Mucosa of descending colon (tissue), 3 donors: ENCODE results near the gene SIGLEC1. TPM values are rescaled to one million over a fixed set of nuclear protein-coding genes. Genes with fewer than 3 reads are reported as not detected.

Source experiments
- ATAC-seq: fragments of 200-7000 bp; cut with Tn5 transposase; one replicate; pipeline ENCODE4 v1.9.1; 2020; ENCODE audit warnings: mild to moderate bottlenecking, moderate library complexity
- DNase-seq, 3 donors: peaks; one replicate each; pipeline ENCODE4 v3.0.0-alpha.2; 2020
- H3K36me3 ChIP-seq: fragments of 200-600 bp; one replicate; pipeline ENCODE4 v1.8.0; 2021; ENCODE audit warnings: low read depth, mild to moderate bottlenecking
- H3K4me1 ChIP-seq: fragments of 200-600 bp; one replicate; pipeline ENCODE4 v1.8.0; 2021; ENCODE audit warnings: low read depth, mild to moderate bottlenecking
- H3K4me3 ChIP-seq: fragments of 200-600 bp; one replicate; pipeline ENCODE4 v1.8.0; 2021; ENCODE audit warnings: mild to moderate bottlenecking
- H3K9me3 ChIP-seq: fragments of 200-600 bp; one replicate; pipeline ENCODE4 v1.8.0; 2021; ENCODE audit warnings: mild to moderate bottlenecking
- intact Hi-C, 2 donors: fragments of 100-400 bp; cut with DNase I in 1 of 2; cut with micrococcal nuclease in 1 of 2; formaldehyde crosslinking; loops; one replicate each; pipeline versions ENCODE4 v1.11.0 to v1.11.1; 2022; cut with DNase I, micrococcal nuclease
- total RNA-seq, 3 donors: library from RNA; stranded (reverse); fragmentation: NEBNext Ultra II Directional in 2 of 3; extraction: Animal tissue kit (Norgen Biotek cat#: 25700) in 2 of 3; gene quantifications; one replicate each; pipeline versions ENCODE4 v1.2.1 to v1.2.4, GENCODE V29; 2021 to 2023
- TF ChIP-seq, protein P1 (sequence below): fragments of 200-600 bp; IDR thresholded peaks from one replicate; pipeline ENCODE4 v1.8.0; 2022; ENCODE audit warnings: antibody characterized with exemption, mild to moderate bottlenecking
- donor health status: DM: no; HTN: no; CAD: no; lungs with moderate emphysema.
- donor health status: DM: no; HTN: no; CAD: no.
- donor health status: DM: no; HTN: yes; CAD: no.

The SIGLEC1 gene
- total RNA-seq, 3 donors from 2014 or later = 3.3 to 21.7 (median 12.2) TPM

DNA sequence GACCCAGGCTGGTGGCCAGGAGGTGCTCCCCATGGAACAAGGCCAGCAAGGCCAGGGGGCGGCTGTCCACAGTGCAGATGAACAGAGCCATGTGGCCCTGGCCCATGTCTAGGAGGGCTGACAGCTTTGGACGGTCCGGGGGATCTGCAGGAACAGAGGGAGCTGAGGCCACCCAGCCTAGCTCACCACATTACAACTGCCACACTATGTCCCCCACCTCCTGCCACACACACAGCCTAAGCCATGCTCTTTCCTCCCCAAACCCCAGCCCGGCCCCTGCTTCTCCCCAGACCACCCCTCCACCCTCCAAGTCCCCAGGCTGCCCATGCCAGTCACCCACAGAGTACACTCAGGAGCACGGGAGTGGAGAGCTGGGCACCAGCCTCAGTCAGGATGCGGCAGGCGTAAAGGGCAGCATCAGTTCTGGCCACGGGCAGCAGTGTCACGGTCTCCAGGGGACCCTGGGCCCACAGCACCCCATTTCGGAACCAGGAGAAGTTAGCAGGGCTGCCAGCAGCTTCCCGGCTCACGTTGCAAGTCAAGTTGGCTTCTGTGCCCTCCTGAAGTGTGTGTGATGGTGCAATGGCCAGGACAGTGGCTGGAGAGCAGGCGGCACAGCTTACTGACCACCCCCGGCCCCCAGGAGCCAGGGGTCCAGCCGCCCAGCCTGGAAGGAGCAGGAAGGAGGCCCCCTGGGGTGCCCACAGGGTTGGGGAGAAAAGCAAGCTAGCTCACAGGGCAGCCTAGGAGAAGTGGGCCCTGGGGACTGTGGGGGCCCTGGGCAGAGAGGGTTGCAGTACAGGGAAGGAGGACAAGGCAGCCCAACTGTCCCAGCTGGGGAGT lies 15.4 kb downstream of the SIGLEC1 start:
- DNase-seq (no peak), ATAC-seq (no peak)
- H3K9me3 ChIP-seq = peaks cover 3% of the 10 kb centered on the region
- no peaks in the 10 kb centered on the region for H3K4me1 ChIP-seq
- intact Hi-C loops = no loop called here
- TF ChIP-seq, protein P1, sequence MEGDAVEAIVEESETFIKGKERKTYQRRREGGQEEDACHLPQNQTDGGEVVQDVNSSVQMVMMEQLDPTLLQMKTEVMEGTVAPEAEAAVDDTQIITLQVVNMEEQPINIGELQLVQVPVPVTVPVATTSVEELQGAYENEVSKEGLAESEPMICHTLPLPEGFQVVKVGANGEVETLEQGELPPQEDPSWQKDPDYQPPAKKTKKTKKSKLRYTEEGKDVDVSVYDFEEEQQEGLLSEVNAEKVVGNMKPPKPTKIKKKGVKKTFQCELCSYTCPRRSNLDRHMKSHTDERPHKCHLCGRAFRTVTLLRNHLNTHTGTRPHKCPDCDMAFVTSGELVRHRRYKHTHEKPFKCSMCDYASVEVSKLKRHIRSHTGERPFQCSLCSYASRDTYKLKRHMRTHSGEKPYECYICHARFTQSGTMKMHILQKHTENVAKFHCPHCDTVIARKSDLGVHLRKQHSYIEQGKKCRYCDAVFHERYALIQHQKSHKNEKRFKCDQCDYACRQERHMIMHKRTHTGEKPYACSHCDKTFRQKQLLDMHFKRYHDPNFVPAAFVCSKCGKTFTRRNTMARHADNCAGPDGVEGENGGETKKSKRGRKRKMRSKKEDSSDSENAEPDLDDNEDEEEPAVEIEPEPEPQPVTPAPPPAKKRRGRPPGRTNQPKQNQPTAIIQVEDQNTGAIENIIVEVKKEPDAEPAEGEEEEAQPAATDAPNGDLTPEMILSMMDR = no peak
- H3K4me3 ChIP-seq = no peak overlapping the region
- no peaks in the 10 kb centered on the region for H3K36me3 ChIP-seq

DNA sequence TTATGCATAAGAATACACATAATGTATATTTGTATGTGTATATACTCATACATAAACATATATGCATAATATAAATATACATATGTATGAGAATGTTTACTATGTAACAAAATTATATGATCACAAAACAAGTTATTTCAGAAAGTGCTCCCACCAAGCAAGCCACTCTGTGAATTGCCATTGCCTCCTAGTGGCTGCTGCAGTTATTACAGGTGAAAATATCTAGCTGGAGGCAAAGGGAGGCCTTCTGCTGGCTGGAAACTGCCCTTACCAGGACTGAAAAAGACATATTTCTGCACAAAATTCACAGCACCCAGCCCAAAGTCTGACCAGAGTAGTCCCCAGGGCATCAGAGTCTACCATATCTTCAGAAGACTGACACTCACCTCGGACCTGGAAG lies 16.2 kb downstream of the SIGLEC1 start:
- H3K4me1 ChIP-seq = no peaks in the 10 kb centered on the region
- H3K9me3 ChIP-seq = peaks cover 3% of the 10 kb centered on the region
- H3K4me3 ChIP-seq = no peak overlapping the region
- H3K36me3 ChIP-seq = no peaks in the 10 kb centered on the region
- DNase-seq = no peak
- TF ChIP-seq, protein P1 = no peak
- intact Hi-C loops = no loop called here
- ATAC-seq = no peak

DNA sequence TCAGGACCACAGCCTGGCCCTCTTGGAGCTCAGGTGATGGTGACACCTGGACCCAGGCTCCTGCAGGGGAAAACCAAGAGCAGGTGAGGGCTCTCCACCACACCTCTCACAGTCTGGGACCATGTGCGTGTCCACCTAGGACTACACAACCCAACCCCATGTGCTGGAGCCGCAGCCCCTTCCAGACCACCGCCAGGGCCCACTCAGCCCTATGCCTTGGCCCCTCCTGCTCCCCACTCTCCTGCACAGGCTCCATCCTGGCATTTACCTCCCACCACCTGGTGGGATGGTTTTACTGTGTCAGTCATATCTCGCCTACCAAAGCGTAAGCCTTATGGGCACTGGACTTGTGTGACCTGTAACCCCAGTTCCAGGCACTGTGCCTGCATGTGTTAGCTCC lies 17.5 kb downstream of the SIGLEC1 start:
- intact Hi-C loops = no loop called here
- Histone ChIP-seq H3K9me3 (peaks cover 3% of the 10 kb centered on the region), H3K4me1 (no peaks in the 10 kb centered on the region), H3K4me3 (no peak overlapping the region), H3K36me3 (no peaks in the 10 kb centered on the region)
- ATAC-seq (no peak), DNase-seq (no peak)
- TF ChIP-seq, protein P1 = no peak

DNA sequence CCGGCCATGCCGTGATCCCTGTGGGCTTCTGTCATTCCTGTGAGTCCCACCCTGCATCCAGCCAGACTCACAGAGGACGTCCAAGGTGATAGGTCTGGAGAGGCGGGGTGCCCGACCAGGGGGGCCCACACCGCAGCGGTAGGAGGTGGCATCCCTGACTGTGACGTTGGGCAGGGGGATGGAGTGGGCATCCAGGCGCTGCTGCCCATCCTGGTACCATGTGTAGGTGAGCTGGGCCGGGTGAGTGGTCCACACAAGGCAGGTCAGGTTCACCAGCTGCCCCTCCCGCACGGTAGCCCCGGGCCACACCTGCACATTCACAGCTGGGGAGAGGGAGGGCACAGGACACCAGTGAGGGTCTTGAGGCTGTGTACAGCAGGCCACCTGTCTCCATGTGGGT lies 19.0 kb downstream of the SIGLEC1 start:
- ATAC-seq (no peak), DNase-seq (no peak)
- TF ChIP-seq, protein P1 = no peak
- peaks cover 3% of the 10 kb centered on the region for H3K9me3 ChIP-seq
- no peaks in the 10 kb centered on the region for H3K4me1 ChIP-seq
- no peak overlapping the region for H3K4me3 ChIP-seq
- intact Hi-C loops = no loop called here
- no peaks in the 10 kb centered on the region for H3K36me3 ChIP-seq

DNA sequence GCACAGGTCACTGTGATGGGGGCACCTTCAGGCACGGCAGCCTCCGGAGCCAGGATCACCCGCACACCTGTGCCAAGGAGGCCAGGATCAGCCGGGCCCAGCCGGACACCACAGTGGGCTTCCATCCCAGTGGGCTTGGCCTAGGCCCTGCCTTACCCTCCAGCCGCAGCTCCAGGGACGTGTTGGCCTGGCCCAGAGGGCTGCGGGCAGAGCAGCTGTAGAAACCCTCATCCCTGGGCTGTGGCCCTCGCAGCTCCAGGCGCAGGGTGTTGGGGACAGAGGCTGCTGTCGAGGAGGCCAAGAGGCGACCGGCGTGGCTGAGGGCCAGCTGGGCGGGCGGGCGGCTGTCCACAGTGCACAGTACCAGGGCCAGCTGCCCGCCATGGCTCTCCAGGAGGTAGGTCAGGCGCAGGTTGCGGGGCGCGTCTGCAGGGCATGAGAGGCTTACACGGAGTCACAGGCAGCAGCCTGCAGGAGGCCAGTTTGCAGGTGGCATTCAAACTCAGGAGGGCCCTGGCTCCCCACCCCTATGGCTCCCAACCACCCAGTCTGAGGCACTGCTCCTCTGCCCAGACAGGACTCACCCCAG lies 19.6 kb downstream of the SIGLEC1 start:
- Histone ChIP-seq H3K4me3 (no peak overlapping the region), H3K9me3 (peaks cover 3% of the 10 kb centered on the region), H3K36me3 (no peaks in the 10 kb centered on the region), H3K4me1 (no peaks in the 10 kb centered on the region)
- no peak for DNase-seq
- ATAC-seq = no peak
- intact Hi-C loops = no loop called here
- TF ChIP-seq, protein P1 = no peak
